CD14-positive monocyte (primary cell): ENCODE measurements around the gene OR6S1. TPM values are rescaled to one million over a fixed set of nuclear protein-coding genes. Genes with fewer than 3 reads are reported as not detected.

Source experiments
- DNase-seq, 3 donors: peaks; one replicate each; pipeline ENCODE4 v3.0.0-alpha.2; 2011 to 2022
- H2AFZ ChIP-seq: 2 replicates; pipeline ENCODE4 v1.6.0; 2012; ENCODE audit warnings: mild to moderate bottlenecking, low read depth, low read length, inconsistent platforms; ENCODE audit not compliant: insufficient read depth, poor library complexity, severe bottlenecking
- H3K27ac ChIP-seq, 2 donors: 1 replicate in 1 of 2; 2 replicates in 1 of 2; pipeline ENCODE4 v1.5.1; 2012 to 2013; ENCODE audit warnings: low read length in 2 of 2, control low read depth in 1 of 2, inconsistent platforms in 1 of 2, low read depth in 1 of 2, mild to moderate bottlenecking in 1 of 2
- H3K27me3 ChIP-seq, 2 donors: one replicate each; pipeline versions ENCODE4 v1.6.0 to v1.6.1; 2011 to 2013; ENCODE audit warnings: low read length in 2 of 2; ENCODE audit not compliant: control insufficient read depth in 2 of 2, insufficient read depth in 2 of 2
- H3K36me3 ChIP-seq, 2 donors: replicated peaks in 1 of 2; 1 replicate in 1 of 2; 2 replicates in 1 of 2; pipeline versions ENCODE4 v1.5.1 to v1.6.1; 2012 to 2013; ENCODE audit warnings: low read length in 2 of 2, control low read depth in 1 of 2, inconsistent platforms in 1 of 2, mild to moderate bottlenecking in 1 of 2; ENCODE audit not compliant: insufficient read depth in 2 of 2, control insufficient read depth in 1 of 2
- H3K4me1 ChIP-seq, 2 donors: 1 replicate in 1 of 2; 2 replicates in 1 of 2; pipeline versions ENCODE4 v1.5.1 to v1.6.1; 2012 to 2013; ENCODE audit warnings: low read length in 2 of 2, control low read depth in 1 of 2, inconsistent platforms in 1 of 2, mild to moderate bottlenecking in 1 of 2, moderate library complexity in 1 of 2; ENCODE audit not compliant: insufficient read depth in 2 of 2, control insufficient read depth in 1 of 2
- H3K4me2 ChIP-seq: replicated peaks from 2 replicates; pipeline ENCODE3; 2012; ENCODE audit warnings: low read length, moderate library complexity, mild to moderate bottlenecking; ENCODE audit not compliant: poor library complexity, severe bottlenecking; ENCODE audit errors: extremely low read depth
- H3K4me3 ChIP-seq, 3 experiments: fragments of 200-600 bp in 1 of 3; sonication (generic) in 1 of 3; replicated peaks in 1 of 3; 1 replicate in 2 of 3; 2 replicates in 1 of 3; pipeline ENCODE4 v1.5.1; 2011 to 2013; ENCODE audit warnings: low read length in 3 of 3, mild to moderate bottlenecking in 3 of 3, control low read depth in 2 of 3, low read depth in 2 of 3, inconsistent platforms in 1 of 3, moderate library complexity in 1 of 3
- H3K79me2 ChIP-seq: 2 replicates; pipeline ENCODE4 v1.6.0; 2012; ENCODE audit warnings: mild to moderate bottlenecking, control low read depth, inconsistent platforms, low read length, moderate library complexity; ENCODE audit not compliant: insufficient read depth
- H3K9ac ChIP-seq: 2 replicates; pipeline ENCODE4 v1.6.0; 2017; ENCODE audit warnings: low read length, mild to moderate bottlenecking; ENCODE audit not compliant: insufficient read depth, poor library complexity, severe bottlenecking
- H3K9me3 ChIP-seq, 2 donors: replicated peaks in 1 of 2; 1 replicate in 1 of 2; 2 replicates in 1 of 2; pipeline versions ENCODE4 v1.5.1 to v1.6.1; 2012 to 2013; ENCODE audit warnings: low read length in 2 of 2, control low read depth in 1 of 2; ENCODE audit not compliant: control insufficient read depth in 1 of 2, insufficient read depth in 1 of 2
- H4K20me1 ChIP-seq: 2 replicates; pipeline ENCODE4 v1.6.0; 2012; ENCODE audit warnings: mild to moderate bottlenecking, low read length, control low read depth, moderate library complexity; ENCODE audit not compliant: insufficient read depth
- H3K27ac Mint-ChIP-seq, 7 donors: one replicate each; pipeline ENCODE4 v1.8.0; 2020; ENCODE audit warnings: mild to moderate bottlenecking in 7 of 7, mixed read lengths in 7 of 7, moderate library complexity in 6 of 7, inconsistent platforms in 2 of 7
- H3K27me3 Mint-ChIP-seq, 3 donors: one replicate each; pipeline ENCODE4 v1.8.0; 2021 to 2022; ENCODE audit warnings: low read depth in 3 of 3, mild to moderate bottlenecking in 3 of 3, mixed read lengths in 3 of 3, moderate library complexity in 3 of 3, inconsistent platforms in 1 of 3
- H3K36me3 Mint-ChIP-seq, 2 donors: one replicate each; pipeline ENCODE4 v1.8.0; 2020; ENCODE audit warnings: mixed read lengths in 2 of 2, inconsistent platforms in 1 of 2, mild to moderate bottlenecking in 1 of 2
- H3K4me1 Mint-ChIP-seq: one replicate; pipeline ENCODE4 v1.8.0; 2020; ENCODE audit warnings: mild to moderate bottlenecking, mixed read lengths
- H3K4me3 Mint-ChIP-seq, 2 donors: one replicate each; pipeline ENCODE4 v1.8.0; 2020; ENCODE audit warnings: mild to moderate bottlenecking in 2 of 2, mixed read lengths in 2 of 2, moderate library complexity in 1 of 2
- H3K9me3 Mint-ChIP-seq, 7 donors: one replicate each; pipeline ENCODE4 v1.8.0; 2020 to 2022; ENCODE audit warnings: mixed read lengths in 7 of 7, mild to moderate bottlenecking in 6 of 7, moderate library complexity in 6 of 7, inconsistent platforms in 2 of 7
- CTCF ChIP-seq: fragments of 200-600 bp; IDR thresholded peaks from one replicate; pipeline ENCODE4 v1.8.0; 2022; ENCODE audit warnings: antibody characterized with exemption, mild to moderate bottlenecking
- WGBS: methylation state at CpG from one replicate; pipeline ENCODE4 v1.1.5; 2013; ENCODE audit warnings: missing lambda C conversion rate; ENCODE audit not compliant: insufficient coverage; 5-methylcytosine and 5-hydroxymethylcytosine counted together
- intact Hi-C, 2 donors: fragments of 100-400 bp; cut with micrococcal nuclease; formaldehyde crosslinking; loops; one replicate each; pipeline versions ENCODE4 v1.15.0 to v1.15.1; 2023
- polyA plus RNA-seq, 3 donors: library from polyadenylated mRNA; depleted of rRNA in 1 of 3; unstranded in 2 of 3; stranded (reverse) in 1 of 3; fragments of 300-500 nt in 2 of 3; fragments of >200 nt in 1 of 3; fragmentation: Illumina TruSeq in 2 of 3; gene quantifications; 1 replicate in 2 of 3; 2 replicates in 1 of 3; pipeline ENCODE4 v1.2.3, GENCODE V29; 2012 to 2021

Gene OR6S1
- polyA plus RNA-seq, 3 donors: not detected

- peaks cover 42 to 57% (median 51%) of the 10 kb centered on the region in 3 donors for H3K27me3 Mint-ChIP-seq
- intact Hi-C loops: loop anchor here (5.0 kb wide), 1 partner anchor 32 kb away; no protein-coding TSS in a partner anchor
- peaks cover 15 to 19% of the 10 kb centered on the region in 2 donors for H3K4me1 ChIP-seq
Observed at GRCh38 chr14:20659813-20660395, 18.4 kb upstream of the OR6S1 start.

GRCh38 chr14:20659336-20659735 lies 17.8 kb upstream of the OR6S1 start:
- no peak for TF ChIP-seq CTCF
- H3K36me3 Mint-ChIP-seq: no peaks in the 10 kb centered on the region
- DNase-seq: no peak
- no peak overlapping the region for H3K4me2 ChIP-seq
- peaks cover 0 to 3% (median 0%) of the 10 kb centered on the region in 7 donors for H3K9me3 Mint-ChIP-seq
- H3K27me3 Mint-ChIP-seq: peaks cover 48 to 61% (median 51%) of the 10 kb centered on the region in 3 donors
- no peaks in the 10 kb centered on the region for H3K36me3 ChIP-seq
- no peak overlapping the region for H3K4me3 ChIP-seq
- peaks cover 18 to 29% of the 10 kb centered on the region in 2 donors for H3K27me3 ChIP-seq
- no peaks in the 10 kb centered on the region for H4K20me1 ChIP-seq
- intact Hi-C loops: loop anchor here (5.0 kb wide), 1 partner anchor 33 kb away; no protein-coding TSS in a partner anchor
- no peak overlapping the region for H3K27ac ChIP-seq
- no peaks in the 10 kb centered on the region for H3K79me2 ChIP-seq
- no peak overlapping the region for H2AFZ ChIP-seq
- no peak overlapping the region for H3K4me3 Mint-ChIP-seq
- peaks cover 15 to 18% of the 10 kb centered on the region in 2 donors for H3K4me1 ChIP-seq
- no peaks in the 10 kb centered on the region for H3K9me3 ChIP-seq
- no peak overlapping the region for H3K27ac Mint-ChIP-seq
- no peak overlapping the region for H3K9ac ChIP-seq
- peaks cover 29% of the 10 kb centered on the region for H3K4me1 Mint-ChIP-seq
- 90% methylated on average over 5 of the region's 6 CpGs for WGBS

More at GRCh38 chr14:20659813-20660395, 18.4 kb upstream of the OR6S1 start:
- no peak overlapping the region for H2AFZ ChIP-seq
- Mint-ChIP-seq H3K4me1 (peaks cover 28% of the 10 kb centered on the region), H3K9me3 (peaks cover 0 to 3% (median 0%) of the 10 kb centered on the region in 7 donors), H3K27ac (no peak overlapping the region), H3K4me3 (peak overlapping the region in 1 of 2 donors; percentile 3), H3K36me3 (no peaks in the 10 kb centered on the region)
- no peaks in the 10 kb centered on the region for H4K20me1 ChIP-seq
- TF ChIP-seq CTCF: no peak
- peaks cover 18 to 26% of the 10 kb centered on the region in 2 donors for H3K27me3 ChIP-seq
- H3K9ac ChIP-seq: no peak overlapping the region
- DNase-seq: no peak
- no peaks in the 10 kb centered on the region for H3K36me3 ChIP-seq
- no peak overlapping the region for H3K4me3 ChIP-seq
- no peaks in the 10 kb centered on the region for H3K9me3 ChIP-seq
- no peak overlapping the region for H3K4me2 ChIP-seq
- WGBS: 79% methylated on average over 23 of the region's 26 CpGs
- no peaks in the 10 kb centered on the region for H3K79me2 ChIP-seq
- no peak overlapping the region for H3K27ac ChIP-seq
